Activated T-cell treated with anti-CD3 and anti-CD28 coated beads for 24 hours (primary cell): ENCODE results near the gene BTAF1.
"Not testable (repeated sequence)": the region's sequence is repeated elsewhere in the genome, so short reads cannot be mapped to it uniquely, and the experiment has no call there.

Experiments
- DNase-seq: peaks from one replicate; pipeline ENCODE4 v3.0.0-alpha.2; 2020; ENCODE audit warnings: low read depth

The BTAF1 gene

DNA sequence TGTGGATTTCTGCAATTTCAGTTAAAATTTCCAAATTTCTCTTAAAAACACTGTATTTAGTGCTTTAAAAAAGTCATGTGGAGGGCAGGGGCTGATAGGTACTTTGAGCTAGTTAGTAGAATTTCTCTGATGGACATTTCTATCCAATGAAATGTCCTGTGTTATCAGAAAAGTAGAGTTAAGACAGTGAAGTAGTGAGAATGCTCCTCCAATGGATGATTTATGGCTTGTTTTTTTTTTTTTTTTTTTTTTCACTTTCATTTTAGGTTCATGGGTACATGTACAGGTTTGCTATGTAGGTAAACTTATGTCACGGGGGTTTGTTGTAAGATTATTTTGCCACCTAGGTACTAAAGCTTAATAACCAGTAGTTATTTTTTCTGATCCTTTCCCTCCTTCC, 55.0 kb downstream of the BTAF1 start:
- DNase-seq, result no peak

DNA sequence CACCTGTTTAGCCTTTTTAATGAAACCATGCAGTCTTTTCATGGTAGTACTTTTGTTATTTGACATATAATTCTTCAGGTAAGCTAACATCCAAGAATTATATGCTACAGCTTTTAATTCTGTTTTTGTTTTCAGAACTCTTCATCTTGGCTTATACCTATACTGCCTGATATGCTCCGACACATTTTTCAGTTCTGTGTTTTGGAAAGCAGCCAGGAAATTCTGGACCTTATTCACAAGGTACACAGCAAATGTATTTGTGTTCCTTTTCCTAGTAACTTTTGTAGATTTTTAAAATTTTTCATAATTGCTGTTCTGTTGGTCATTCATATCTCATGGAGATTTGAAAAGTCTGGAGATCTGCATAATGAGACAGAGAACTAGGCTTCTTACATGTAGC, 56.7 kb downstream of the BTAF1 start:
- DNase-seq, result no peak

DNA sequence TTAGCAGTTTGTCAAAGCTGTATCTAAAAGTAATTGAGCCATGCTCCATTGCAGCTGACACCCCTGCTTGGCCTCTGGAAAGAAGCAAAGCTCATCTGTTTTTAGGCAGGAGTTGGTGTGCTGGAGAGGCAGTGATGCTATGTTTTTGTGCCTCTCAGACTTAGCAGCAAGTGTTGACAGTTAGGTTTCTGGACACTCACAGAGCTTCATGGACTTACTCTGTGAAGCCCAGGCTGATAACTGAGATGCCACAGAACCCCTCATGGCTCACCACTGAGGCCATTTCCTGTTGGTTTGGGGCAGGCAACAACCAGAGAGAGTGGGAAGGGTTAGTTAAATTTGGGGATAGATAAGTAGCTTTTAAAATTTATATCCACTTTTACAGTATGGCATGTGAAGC, 59.8 kb downstream of the BTAF1 start:
- DNase-seq, result no peak

DNA sequence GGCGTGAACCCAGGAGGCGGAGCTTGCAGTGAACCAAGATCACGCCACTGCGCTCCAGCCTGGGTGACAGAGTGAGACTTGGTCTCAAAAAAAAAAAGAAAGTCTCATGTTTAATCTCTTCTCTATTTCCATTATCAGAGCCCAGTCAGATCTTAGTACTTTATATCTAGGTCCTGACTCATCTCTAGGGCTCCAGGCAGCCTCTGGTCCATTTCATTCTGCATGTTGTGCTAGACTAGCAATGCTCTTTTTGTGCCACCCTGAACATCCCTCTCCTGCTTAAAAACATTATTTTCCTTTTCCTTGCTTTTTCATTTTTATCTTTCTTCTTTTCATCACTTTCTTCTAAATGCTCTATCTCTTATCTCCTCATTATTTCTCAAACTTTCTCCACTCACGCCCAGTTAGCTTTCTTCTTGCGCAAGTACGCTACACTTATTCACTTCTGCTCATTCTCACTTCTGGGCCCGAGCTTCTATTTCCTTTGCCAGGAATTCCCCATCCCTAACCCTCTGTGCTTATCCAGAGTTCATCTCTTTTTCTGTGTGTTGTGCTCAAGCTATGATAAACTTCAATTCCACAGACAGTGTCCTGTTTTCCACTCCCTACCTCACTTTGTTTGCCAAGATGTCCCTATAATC, 63.9 kb downstream of the BTAF1 start:
- DNase-seq, result no peak

DNA sequence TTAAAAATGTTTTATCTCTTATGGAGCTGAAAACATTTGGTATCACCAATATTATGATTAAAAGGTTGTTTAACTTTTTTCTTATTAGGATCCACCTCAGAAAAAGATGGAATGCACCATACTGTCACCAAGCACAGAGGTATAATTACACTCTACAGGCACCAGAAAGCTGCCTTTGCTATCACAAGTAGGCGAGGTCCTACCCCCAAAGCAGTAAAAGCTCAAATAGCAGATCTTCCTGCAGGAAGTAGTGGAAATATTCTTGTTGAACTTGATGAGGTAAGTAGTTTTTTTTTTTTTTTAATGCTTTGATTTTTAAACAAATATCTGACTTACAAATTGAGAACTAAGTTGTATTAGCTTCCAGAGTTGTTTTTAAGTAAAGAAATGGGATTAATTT, 68.5 kb downstream of the BTAF1 start:
- DNase-seq, result no peak

DNA sequence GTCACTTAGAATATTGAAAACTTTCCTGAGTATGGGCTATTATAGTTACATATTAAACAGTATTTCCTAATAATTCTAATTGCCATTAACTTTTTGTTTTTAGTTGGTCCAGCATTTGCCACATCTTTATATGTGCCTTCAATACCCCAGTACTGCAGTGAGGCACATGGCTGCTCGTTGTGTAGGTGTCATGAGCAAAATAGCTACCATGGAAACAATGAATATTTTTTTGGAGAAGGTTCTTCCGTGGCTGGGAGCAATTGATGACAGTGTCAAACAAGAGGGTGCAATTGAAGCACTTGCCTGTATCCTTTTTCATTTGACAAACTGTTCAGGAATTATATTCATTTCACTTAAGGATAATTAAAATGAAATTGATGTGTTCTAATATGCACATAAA, 72.7 kb downstream of the BTAF1 start:
- no peak for DNase-seq

DNA sequence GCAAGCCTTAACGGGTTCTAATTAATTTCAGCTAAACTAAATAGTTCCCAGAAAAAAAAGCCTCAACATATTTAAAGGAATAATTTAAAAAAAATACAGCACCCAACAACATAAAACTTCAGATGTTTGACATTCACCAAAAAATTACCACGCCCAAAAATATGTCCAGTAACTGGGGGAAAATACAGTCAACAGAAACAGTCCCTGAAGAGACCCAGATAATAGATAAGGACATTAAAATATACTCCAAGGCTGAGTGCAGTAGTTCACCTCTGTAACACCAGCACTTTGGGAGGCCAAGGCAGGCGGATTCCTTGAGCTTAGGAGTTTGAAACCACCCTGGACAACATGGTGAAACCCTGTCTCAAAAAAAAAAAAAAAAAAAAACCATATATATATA, 78.0 kb downstream of the BTAF1 start:
- no peak for DNase-seq

DNA sequence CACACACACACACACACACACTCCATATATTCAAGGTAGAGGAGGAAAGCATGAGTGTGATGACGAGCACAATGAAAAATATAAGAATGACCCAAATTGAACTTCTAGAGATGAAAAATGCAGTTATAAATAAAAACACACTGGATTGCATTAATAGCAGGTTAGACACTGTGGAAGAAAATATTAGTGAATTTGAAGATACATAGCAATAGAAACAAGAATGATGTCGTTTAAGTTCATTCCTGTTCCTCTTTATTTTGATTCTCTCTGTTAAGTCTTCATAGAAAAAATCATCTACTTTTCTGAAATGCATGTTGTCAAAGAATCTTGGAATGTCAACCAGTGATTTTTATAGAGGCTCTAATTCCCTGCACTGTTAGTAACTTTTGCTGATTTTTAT, 78.4 kb downstream of the BTAF1 start:
- no peak for DNase-seq

DNA sequence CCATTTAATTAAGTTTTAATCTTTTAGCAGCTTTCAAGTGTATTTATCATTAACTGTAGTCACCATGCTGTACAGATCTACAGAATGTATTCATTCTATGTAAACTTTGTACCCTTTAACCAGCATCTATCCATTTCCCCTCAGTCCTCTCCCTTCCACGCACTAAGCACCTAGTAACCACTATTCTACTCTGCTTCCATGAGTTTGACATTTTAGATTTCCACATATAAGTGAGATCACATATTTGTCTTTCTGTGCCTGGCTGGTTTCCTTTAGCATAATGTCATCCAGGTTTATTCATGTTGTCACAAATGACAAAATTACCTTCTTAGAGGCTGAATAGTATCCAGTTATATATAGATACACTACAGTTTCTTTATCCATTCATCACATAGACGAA, 79.7 kb downstream of the BTAF1 start:
- DNase-seq, result no peak

DNA sequence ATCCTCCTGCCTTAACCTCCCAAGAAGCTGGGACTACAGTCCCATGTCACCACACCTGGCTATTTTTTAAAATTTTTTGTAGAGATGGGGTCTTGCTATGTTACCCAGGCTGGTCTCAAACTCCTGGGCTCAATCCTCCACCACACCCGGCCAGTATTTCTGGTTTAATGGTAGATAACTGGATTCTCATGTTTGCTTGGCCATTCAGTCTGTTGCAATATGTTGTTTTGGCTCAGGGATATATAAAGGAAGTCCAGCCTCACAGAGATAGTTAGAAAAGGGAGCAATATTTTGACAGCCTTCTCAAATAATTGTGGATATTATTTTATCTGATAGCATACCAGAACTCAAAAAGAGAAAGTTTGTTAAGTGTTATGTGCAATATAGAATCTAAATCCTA, 82.4 kb downstream of the BTAF1 start:
- DNase-seq, result no peak

DNA sequence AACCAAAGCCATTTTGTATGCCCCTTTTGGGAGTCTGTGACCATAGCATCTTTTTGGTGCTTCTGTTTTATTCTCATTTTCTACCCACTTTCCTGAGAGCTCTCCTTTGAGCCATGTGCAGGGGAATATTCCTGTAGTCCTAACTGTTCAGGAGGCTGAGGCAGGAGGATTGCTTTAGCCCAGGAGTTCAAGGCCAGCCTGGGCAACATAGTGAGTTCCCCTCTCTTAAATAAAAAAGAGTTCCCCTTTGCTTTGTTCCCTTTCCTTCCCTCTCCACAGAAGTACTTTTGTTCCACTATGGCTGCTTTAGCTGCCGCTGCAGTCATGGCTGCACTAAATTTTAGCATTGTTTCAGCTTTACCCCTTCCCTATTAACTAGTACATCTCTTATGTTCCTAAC, 85.9 kb downstream of the BTAF1 start:
- DNase-seq, result no peak

DNA sequence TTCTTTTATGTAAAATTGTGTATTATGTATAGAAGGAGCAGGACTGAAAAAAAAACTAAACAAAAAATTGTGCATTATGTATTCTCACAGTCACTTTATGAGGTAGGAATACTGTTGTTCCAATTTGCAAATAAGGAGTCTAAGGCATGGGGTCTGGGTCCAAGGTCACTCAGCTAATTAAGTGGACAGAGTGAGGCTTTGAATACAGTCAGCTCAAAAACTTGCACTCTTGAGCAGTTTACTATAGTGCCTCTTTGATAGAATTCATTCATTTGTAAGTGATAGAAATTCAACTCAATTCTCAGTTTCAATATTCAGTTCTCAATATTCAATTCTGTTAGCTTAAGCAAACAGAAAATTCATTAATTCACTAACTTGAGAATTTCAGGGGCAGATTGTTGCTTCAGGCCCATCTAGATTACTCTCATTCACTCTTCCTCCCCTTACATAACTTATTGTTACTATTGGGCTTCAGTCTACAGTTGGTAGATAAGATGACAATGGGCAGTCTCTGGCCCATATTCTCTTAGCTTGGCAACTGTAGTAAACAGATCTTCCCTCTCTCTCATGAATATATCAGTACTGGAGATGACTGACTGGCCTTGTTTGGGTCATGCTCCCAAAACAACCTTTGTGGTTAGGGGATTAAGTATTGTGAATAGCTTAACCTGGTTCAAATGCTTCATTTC, 86.6 kb downstream of the BTAF1 start:
- DNase-seq, result no peak

DNA sequence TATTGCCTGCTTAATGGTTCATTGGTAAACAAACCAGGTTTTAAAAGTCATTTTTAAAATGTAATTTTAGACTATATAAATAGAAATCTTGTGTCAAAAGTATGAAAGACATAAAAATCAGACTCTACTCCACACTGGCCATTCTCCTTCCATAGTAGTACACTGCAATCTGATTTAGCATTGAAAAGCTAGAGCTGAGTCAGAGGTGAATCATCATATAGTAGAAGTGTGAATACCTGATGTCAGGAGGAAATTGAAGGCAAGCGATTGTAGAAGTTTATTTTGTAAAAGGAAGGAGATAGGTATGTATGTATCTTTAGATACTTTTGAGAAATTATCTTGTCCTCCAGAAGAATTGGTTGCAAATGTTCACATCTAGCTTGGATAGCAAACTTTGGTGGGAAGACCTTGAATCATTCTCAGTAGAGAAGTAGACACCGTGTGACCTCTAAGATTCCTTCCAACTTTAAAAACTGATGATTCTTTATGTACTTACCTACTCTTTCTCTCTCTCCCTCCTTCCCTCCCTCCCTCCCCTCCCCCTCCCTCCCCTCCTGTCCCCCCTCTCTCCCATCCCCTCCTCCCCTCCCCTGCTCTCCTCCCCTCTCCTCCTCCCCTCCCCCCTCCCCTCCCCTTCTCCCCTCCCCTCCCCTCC, 88.1 kb downstream of the BTAF1 start:
- no peak for DNase-seq

DNA sequence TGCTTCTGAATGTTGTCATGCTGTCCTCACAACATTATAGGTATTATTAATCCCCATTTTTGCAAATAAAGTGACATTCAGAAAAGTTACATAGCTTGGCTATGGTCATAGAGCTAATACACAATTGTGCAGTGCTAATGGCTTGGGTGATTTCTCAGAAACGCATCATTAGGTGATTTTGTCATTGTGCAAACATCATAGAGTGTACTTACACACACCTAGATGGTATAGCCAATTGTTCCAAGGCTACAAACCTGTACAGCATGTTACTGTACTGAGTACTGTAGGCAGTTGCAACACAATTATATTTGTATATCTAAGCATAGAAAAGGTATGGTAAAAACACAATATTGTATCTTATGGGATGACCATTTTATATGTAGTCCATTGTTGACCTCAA, 91.0 kb downstream of the BTAF1 start:
- no peak for DNase-seq

DNA sequence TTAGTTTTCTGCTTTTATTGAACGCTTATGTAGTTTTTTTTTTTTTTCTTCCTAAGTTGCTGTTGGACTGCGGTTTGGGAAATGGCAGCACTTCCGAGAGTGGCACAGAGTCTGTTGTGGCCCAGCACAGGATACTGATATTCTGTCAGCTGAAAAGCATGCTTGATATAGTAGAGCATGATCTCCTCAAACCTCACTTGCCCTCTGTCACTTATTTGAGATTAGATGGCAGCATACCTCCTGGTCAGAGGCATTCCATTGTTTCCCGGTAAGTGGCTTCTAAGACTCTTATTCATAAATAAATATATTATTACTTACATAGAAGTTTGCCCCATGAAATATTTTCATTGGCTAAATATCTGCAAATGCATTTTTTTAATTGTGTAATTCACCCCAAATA, 101.1 kb downstream of the BTAF1 start:
- no peak for DNase-seq

DNA sequence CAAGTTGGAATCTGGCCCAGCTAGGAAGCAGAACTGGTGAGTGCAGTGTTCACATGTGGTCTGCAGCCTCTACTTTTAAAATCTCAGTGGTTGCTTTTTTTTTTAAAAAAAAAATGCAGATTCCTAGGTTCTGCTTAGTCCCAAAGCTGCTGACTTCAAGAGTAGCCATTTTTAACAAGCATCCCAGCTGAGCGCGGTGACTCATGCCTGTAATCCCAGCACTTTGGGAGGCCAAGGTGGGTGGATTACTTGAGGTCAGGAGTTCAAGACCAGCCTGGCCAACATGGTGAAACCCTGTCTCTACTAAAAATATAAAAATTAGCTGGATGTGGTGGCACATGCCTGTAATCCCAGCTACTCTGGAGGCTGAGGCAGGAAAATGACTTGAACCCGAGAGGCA, 101.8 kb downstream of the BTAF1 start:
- DNase-seq, result not testable (repeated sequence)

DNA sequence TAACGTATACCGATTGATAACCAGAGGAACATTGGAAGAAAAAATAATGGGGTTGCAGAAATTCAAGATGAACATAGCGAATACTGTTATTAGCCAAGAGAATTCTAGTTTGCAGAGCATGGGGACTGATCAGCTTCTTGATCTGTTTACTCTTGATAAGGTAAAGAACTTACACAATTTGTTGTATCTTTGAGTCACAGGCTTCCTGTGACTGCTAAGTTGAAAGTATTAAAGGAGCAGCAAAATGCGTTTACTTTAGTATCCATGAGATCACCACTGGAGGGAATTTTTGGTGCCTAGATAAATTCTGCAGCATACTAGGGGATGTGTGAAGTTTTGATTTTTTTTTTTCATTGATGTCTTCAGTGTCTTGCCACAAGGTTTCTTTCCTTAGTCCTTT, 103.6 kb downstream of the BTAF1 start:
- DNase-seq, result no peak

DNA sequence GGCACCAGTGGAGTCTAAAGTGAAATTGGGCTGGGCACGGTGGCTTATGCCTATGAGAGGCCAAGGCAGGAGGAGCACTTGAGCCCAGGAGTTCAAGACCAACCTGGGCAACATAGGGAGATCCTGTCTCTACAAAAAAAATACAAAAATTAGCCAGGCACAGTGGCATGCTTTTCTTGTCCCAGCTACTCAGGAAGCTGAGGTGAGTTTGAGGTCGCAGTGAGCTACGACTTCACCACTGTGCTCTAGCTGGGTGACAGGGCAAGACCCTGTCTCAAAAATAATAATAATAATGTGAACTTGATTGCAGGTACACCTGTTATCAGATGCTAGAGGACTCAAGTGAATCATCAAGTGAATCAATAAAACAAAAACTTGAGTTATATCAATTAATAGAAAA, 108.0 kb downstream of the BTAF1 start:
- no peak for DNase-seq

DNA sequence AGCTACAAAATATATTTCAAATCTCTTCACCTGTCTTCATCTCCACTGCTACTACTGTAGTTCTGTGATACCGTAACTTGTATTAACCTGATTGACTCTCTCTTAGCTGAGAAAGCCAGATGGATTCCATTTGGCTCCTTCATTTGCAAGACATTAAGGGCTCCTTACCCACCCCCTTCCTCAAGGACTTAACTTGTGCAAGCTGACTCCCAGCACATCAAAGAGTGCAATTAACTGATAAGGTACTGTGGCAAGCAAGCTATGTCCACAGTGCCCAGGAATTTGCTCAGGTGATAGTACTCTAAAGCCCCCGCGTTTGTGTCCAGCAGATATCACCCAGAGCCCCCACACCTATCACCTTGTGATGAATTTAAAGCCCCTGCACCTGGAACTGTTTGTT, 109.5 kb downstream of the BTAF1 start:
- DNase-seq, result not testable (repeated sequence)

DNA sequence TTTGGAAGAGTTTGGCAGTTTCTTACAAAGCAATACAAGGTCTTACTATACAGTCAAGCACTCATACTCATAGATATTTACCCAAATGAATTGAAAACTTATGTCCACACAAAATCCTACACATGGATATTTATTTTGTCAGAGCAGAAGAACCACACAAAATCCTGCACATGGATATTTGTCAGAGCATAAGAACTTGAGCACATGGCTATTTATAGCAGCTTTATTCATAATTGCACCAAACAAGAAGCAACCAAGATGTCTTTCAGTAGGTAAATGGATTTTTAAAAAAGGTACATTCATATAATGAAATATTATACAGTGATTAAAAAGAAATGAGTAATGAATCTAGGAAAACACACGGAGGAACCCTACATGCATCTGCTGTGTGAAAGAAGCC, 115.4 kb downstream of the BTAF1 start:
- DNase-seq, result no peak

DNA sequence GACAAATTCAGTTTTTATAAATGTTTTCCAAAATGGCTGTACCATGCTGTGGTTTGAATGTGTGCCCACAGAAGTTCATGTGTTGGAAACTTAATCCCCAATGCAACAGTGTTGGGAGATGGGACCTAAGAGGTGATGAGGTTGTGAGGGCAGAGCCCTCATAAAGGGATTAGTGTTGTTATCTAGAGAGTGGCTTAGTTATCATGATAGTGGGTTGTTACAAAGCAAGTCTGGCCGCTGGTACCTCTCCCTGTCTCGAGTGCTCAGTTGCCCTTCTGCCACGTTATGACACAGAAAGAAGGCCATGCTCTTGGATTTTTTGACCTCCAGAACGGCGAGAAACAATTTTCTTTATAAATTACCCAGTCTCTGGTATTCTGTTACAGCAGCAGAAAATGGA, 119.0 kb downstream of the BTAF1 start:
- no peak for DNase-seq

DNA sequence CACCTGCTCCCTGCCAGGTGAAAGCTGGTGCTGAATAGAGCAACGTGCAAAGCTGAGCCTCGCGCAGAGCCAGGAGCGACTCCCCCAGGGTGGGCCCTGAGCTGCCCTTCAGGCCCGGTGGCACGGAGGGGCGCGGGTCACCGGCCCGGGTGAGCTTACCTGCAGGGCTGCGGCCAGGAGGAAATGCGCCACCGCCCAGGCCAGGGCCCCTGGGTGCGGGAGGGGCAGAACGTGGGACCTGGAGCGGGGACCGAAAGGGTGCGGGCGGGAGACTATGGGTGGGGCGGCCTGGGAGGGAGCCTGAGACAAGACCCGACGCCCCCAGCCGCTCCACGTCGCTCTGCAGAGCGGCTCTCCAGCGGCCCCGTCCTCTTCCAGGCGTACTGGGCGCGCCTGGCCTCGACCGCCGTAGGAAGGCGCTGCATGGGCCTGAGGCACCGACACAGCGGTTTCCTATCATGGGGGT, 122.1 kb downstream of the BTAF1 start:
- no peak for DNase-seq

DNA sequence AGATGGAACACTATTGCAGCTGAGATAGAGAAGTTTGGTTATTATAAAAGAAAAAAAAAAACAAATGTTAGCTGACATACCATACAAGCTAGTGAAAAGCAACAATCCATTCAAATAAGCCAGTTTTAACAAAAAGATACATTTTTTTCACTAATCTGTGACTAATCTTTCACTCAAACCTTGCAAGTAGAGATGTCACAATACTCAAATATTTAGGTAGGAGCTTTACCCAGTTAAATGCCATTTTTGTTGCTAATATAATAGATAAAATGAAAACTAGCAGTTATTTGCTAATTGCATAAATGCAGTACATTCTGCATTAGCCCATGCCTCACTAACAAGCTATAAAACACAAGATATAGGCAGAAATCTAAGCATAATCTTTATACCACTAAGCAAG, 123.6 kb downstream of the BTAF1 start:
- no peak for DNase-seq

DNA sequence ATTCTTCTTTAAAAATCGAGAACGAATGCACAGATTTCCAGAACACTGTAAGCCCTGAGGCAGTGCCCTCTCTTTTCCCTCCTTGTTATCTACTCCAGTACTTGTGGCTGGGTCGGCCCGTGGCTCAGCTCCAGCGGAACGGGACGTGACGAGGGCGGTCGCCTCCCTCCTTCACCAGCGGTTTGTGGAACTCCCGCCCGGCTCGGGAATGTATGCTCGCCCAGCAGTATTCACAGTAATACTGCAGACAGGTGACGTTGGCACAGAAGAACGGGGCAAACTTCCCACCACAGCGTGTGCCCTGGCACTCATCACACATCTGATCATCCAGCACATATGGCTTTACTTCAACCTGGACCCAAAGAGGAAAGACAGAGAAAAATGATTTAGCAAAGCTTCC, 128.5 kb downstream of the BTAF1 start:
- DNase-seq, result no peak
